ENCODE results near the gene COL23A1.

DNA sequence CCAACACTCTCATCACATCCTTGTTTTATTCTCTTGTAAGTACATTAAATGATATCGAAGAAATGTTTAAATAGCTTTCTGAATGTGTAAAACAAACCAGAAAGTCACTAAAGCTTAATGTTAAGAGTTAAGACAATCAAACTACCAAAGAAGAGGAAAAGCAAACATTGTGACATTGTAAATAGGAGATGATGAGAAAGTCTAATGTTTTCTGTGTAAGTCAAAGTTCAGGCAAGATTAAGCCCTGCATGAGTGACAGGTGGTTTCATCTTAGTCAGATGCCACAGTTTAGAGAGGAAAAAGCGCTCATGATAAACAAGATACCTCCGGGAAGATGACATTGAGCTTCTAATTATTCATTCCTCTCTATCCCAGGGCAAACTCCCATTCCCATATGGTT, 306.7 kb downstream of the COL23A1 start:
- no peak for TF ChIP-seq EZH2 (IDR thresholded peaks at IDR 0.05; ENCODE audit: borderline replicate concordance)
- TF ChIP-seq, protein P1, sequence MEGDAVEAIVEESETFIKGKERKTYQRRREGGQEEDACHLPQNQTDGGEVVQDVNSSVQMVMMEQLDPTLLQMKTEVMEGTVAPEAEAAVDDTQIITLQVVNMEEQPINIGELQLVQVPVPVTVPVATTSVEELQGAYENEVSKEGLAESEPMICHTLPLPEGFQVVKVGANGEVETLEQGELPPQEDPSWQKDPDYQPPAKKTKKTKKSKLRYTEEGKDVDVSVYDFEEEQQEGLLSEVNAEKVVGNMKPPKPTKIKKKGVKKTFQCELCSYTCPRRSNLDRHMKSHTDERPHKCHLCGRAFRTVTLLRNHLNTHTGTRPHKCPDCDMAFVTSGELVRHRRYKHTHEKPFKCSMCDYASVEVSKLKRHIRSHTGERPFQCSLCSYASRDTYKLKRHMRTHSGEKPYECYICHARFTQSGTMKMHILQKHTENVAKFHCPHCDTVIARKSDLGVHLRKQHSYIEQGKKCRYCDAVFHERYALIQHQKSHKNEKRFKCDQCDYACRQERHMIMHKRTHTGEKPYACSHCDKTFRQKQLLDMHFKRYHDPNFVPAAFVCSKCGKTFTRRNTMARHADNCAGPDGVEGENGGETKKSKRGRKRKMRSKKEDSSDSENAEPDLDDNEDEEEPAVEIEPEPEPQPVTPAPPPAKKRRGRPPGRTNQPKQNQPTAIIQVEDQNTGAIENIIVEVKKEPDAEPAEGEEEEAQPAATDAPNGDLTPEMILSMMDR (IDR thresholded peaks at IDR 0.05; ENCODE audit: poor library complexity), result no peak

Measured in hepatocyte (in vitro differentiated cells).